HG02970 (cell line): ENCODE measurements around the gene ACACA.
A peak's percentile ranks its signal among the peaks of the same experiment; 100 is the strongest.
"Not testable (repeated sequence)": the region's sequence is repeated elsewhere in the genome, so short reads cannot be mapped to it uniquely, and the experiment has no call there.

Source experiments
- ATAC-seq: cut with Tn5 transposase; IDR thresholded peaks from one replicate; pipeline ENCODE4 v1.9.1; 2021; ENCODE audit warnings: mild to moderate bottlenecking, moderate library complexity, moderate number of reproducible peaks; ENCODE audit not compliant: unreplicated experiment, low FRiP score

Gene ACACA

DNA sequence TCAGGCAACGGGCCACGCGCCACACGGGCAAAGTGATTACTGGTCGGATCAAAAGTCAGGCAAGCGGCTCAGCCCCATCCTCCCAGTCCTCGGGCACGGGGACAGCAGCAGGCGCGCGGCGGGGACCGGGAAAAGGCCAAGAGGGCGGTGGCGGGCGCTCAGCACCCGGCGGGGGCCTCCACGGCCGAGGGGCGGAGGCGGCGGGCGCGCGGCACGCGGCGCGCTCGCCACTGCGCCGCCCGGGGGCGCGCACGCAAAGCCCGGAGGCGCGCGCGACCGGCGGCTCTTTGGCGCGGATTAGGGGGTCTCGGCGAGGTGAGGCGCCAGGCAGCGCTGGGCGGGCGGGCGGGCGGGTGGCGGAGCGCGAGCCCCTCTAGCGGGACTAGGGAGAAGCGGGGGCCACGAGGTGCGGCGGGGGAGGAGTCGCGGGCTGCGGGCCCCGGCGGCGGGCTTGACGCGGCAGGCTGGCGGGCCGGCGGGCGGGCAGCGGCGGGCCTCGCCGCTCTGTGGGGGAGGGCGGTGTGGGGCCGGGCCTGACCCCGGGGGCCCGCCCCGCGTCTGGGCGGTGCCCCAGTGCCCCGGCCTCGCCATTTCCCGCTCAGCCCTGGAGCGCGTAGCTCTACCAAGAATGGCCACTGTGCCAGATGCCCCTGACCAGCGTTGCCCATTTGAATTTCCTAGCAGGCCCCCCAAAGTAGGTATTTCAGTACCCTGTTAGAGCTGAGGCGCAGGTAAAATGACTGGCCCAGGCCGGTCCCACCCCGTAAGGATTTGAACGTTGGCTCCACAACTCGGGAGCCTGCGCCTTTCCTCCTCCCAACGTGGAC is at the start of gene ACACA, which contains the start of gene TADA2A:
ACACA (minus strand) TSS at position 202 of the 827 bp plus-strand sequence. CDS start 537 bp downstream, outside the sequence.
TADA2A (plus strand) TSS at position 252 of the 827 bp plus-strand sequence. CDS start 4,480 bp downstream, outside the sequence.
- peak; percentile 72 for ATAC-seq

DNA sequence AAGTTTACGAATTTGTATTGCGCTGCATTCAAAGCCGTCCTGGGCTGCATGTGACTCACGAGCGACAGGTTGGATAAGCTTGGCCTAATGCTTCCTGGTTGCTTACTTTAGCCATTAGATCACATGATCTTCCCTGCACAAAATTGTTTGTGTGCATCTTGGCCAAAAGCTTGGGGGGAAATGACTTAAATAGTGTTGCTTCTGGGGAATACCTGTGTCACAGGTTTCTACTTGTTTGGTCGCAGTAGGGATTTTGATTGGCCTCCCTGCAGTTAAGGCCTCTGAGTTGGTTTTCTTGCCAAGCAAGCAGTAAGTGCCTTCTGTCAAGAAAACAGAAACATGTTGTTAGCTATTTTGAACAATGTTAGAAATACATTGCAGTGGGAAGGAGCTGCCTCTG is 43.5 kb upstream of the ACACA start:
- no peak for ATAC-seq

DNA sequence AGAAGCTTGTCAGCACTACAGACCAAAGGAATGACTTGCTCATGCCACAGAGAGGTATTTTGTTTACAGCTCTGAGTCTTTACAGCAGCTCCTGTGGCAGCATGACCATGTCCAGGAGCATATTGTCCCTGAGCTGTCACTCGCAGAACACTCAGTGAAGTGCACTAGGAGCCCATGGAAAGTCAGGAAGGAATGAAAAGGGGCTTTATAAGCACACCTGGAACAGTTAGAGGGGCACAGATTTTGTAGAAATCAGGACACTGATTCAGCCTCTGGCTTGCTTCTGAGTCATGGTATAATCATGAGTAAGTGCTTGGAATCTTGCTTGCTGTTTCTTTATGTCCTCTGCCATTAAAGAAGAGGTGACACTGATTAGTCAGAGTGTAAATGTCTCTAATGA is 41.0 kb upstream of the ACACA start:
- no peak for ATAC-seq

DNA sequence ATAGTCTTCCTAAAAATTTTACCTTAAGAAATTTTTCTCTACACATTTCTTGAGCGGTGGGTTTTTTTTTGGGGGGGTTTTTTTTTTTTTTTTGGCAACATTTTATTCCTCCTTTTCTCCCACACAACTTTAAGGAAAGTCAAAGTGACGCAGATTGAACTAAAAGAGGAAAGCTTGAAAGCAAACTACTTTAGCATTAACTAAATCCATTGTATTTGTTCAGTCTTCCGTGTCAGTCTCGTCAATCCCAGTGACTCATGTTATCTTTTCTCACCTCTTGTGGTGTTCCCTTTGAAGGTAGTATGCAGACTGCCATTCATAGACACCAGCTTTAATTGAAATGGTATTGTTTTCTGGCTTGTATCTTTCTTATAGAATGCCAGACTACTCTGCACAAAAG is 39.4 kb upstream of the ACACA start:
- no peak for ATAC-seq

DNA sequence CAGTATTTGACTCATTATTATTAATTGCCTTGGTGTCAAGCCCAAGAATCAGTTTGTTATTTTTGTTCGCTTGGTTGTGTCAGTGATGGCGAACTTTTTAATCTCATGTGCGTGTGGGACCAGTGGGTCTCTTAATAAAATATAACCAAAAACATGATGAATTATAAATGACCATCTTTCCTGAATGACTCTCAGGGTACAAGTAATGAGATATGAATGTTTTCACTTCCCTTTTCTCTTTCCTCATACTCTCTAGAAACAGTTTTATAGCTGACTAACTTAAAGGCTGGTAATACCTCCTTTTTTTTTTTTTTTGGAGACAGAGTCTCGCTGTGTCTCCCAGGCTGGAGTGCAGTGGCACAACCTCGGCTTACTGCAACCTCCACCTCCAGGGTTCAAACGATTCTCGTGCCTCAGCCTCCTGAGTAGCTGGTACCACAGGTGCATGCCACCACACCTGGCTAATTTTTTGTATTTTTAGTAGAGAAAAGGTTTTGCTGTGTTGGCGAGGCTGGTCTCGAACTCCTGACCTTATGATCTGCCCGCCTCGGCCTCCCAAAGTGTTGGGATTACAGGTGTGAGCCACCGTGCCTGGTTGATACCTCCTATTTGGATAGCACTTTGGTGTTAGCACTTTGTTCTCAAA is 34.9 kb upstream of the ACACA start:
- not testable (repeated sequence) for ATAC-seq

DNA sequence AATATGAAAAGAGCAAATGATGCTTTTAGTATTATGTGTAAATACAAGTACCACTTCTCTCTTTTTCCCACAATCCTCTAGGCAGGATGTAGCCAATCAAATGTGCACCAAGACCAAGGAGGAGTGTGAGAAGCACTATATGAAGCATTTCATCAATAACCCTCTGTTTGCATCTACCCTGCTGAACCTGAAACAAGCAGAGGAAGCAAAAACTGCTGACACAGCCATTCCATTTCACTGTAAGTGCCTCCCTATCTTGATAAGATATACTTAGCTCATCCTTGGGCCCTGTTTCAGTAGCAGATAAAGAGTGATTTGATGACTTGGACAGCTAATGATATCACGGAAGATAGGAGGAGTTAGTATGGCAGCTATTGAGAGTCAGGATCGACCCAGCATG is 33.8 kb upstream of the ACACA start:
- no peak for ATAC-seq

DNA sequence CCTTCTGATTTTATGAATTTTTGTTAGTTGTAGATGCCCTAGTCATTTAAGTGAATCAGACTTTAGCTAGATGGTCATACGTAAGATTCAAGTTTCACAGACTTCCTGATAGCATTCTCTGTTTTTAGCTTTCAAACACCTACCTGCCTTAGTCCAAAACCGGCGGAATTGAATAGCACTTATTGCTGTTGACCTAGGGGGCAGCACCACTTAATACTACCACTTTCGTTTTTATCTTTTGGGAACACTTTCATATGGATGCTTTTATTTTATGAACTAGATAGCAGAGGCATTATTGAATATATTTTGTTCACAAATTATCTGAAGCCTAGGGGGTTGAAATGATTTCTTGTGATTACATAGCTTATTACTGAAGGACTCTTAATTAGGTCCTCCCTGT is 31.5 kb upstream of the ACACA start:
- no peak for ATAC-seq

DNA sequence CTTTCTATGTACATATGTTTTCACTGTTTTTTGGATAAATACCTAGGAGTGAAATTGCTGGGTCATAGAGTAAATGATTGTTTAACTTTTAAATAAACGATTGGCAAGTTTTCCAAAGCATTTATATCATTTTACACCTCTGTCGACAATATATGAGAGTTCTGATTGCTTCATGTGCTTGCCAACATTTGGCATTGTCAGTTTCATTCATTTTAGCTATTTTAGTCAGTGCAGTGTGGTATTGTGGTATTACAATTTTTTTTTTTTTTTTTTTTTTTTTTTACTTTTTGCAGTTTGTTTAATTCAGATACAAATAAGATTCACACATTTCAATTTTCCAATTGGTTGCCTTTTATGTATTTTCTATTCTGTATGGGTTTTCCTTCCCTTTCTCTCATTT is 26.0 kb upstream of the ACACA start:
- no peak for ATAC-seq

DNA sequence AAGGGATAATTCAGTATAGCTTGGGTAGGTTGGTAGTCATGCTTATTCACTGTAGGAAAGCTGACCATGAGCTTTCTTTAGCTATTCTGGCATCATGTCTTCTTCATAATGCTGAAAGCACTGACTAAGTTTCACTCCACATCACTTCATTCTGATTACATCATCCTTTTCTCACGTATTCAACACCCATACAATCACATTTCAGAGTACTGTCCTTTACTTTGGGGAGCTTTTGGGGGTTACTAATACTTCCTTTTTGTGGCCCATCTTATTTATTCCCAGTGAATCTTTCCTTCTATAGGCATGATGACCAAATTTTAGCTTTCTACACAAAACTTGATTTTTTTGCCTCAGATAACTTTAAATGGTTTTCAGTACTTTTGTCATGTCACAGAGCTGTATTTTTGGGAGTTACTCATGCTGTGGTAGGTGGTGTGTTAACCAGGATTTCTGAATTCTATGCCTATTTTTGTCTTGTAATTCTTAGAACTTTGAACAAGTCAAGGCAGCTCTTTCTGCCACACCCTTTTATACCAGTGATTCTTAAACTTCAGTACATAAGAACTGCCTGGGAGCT is 23.5 kb upstream of the ACACA start:
- ATAC-seq = no peak

DNA sequence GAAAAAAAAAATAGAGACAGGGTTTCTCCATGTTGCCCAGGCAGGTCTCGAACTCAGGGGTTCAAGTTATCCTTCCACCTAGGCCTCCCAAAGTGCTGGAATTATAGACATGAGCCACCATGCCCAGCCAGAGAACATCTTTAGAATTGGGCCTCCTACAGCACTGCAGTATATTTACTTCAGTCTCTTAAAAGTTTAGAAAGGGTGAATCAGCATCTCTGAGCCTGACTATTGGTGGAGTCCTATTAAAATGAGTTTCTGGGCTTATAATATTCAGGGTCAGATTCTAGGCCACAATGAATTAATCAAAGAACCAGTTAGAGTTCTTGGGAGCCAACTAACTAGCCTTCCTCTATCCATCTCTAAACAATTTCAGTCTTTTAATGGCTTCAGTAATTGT is 22.8 kb upstream of the ACACA start:
- no peak for ATAC-seq

DNA sequence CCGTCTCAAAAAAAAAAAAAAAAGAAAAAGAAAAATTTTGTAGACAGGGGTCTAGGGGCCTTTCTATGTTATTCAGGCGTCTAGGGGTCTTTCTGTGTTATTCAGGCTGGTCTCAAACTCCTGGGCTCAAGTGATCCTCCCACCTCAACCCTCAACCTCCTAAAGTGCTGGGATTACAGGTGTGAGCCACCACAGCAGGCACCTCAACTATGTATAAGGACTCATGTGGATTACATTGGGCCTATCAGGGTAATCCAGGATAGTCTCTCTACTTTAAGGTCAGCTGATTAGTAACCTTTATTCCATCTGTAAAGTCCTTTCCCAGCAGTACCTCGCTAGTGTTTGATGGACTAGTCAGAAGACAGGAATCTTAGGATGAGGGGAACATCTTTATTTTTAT is 22.4 kb upstream of the ACACA start:
- no peak for ATAC-seq

DNA sequence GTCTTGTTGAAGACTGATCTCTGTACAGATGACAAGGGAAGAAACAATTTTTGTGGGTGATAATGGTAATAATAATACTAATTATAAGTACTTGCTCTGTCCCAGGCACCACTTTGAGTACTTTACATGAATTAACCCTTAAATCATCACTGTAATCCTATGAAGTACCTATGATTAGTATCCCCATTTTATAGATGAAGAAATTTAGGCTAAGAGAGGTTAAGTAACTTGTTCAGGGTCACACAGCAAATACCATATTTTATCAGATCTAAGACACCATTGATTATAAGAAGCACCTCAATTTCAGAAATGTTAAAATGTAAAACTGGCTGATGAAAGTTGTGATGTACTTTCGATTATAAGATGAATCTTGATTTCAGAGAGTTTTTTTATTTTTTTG is 18.6 kb upstream of the ACACA start:
- no peak for ATAC-seq

DNA sequence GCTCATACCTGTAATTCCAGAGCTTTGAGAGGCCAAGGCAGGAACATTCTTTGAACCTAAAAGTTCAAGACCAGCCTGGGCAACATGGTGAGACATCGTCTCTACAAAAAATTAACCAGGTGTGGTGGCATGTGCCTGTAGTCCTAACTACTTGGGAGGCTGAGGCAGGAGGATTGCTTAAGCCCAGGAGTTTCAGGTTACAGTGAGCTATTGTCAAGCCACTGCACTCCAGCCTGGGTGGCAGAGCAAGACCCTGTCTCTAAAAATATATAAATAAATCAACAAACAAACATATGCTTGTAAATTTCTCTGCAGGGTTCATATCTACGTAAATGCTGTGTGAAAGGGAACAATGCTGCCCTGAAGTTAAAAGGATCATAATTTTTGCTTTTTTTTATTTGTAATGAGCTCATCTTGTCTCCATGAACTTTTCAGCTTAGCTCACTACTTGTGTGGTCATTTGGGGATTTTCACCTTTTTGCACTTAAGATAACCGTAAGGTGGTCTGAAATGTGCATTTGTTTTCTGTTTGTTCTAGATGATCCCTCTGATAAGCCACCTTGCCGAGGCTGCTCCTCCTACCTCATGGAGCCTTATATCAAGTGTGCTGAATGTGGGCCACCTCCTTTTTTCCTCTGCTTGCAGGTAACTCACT is 16.5 kb upstream of the ACACA start:
- ATAC-seq = no peak

DNA sequence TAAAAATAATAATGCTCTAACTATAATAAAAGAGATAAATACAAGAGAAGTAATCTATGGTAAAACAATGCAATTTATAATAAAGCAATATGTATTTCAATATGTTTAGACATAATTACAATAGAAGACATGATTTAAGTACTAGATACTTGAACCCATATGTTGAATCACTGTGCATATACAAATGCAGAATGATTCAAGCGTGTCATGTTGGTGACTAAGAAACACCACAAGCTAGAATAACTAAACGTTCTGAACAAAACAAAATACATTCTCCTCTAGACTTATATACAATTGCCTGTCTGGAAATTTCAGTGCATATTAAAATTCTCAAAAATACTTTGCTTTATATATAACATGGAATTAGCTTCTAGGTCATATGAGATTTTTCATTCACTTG is 11.2 kb upstream of the ACACA start:
- no peak for ATAC-seq

DNA sequence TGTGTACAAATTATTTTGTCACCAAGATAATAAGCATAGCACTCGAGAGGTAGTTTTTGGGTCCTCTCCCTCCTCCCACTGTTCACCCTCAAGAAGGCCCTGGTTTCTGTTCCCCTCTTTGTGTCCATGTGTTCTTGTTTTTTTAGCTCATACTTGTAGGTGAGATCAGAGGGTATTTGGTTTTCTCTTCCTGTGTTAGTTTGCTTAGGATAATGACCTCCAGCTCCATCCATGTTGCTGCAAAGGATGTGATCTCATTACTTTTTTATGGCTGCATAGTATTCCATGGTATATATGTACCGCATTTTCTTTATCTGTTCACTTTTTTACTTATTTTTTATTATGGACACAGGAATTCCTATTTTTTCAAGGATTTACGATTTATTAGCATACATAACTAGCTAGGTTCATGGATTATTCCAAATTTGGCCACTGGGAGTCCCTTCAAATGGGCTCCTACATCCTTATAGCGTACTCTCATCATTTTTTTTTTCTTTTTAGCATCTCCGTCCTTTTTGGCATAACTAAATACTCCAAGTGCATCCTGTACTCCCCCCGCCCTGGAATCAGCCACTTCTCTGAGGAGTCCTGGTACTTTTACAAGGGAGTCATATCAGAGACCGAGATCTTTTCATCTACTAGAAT is 7.4 kb upstream of the ACACA start:
- no peak for ATAC-seq

DNA sequence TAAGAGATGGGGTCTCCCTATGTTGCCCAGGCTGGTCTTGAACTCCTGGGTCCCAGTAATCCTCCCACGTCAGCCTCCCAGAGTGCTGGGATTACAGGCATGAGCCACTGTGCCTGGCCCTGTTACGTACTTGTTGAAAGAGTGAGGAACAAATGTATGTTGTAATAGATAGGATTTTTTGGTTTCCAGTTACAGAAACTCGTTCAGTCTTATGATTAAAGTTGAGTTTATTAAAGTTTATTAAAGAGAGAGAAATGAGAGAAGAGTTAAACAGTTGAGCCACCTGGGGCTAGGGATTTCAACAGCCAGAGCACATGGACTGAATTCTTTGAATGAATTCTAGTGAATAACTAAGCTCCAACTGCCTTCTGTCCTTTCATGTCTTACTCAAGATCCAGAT is 3.7 kb upstream of the ACACA start:
- no peak for ATAC-seq

DNA sequence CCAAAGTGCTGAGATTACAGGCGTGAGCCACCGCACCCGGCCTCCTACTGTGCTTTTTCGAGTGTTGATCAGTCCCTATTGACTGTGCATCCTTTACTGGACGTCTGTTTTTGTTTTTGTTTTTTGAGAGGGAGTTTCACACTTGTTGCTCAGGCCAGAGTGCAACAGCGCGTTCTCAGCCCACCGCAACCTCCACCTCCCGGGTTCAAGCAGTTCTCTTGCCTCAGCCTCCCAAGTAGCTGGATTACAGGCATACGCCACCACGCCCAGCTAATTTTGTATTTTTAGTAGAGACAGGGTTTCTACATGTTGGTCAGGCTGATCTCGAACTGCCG is 1.5 kb upstream of the ACACA start:
- not testable (repeated sequence) for ATAC-seq

DNA sequence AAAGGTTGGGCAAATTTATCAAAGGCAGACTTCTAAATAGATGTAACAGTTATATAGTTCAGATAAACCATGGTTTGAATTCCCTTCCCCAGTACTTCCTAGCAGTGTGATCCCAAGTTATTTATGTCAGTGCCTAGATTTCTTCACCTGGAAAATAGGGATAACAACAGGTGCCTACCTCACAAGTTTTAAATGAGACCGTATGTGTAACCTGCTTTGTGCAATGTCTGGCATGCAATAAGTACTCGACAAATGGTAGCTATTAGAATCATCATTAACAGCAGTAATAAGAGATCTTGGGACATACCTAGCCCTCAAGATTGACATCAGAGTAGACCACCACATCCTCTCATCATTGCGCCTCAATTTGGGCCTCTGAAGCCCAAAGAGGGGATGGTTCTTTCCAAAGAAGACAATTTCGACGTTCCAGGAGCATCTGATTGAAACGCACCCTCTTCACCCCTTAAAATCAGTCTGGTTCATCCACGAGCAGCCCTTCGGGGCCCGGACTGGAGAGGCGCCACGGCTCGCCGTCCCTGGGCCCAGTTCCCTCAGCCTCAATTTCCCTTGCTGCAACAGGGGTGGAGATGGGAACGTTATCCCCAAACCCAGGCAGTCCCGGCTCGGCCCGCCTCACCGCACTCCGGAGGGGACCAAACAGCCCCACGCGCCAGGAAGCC is 541 bp downstream of the ACACA start:
- ATAC-seq = peak; percentile 42

DNA sequence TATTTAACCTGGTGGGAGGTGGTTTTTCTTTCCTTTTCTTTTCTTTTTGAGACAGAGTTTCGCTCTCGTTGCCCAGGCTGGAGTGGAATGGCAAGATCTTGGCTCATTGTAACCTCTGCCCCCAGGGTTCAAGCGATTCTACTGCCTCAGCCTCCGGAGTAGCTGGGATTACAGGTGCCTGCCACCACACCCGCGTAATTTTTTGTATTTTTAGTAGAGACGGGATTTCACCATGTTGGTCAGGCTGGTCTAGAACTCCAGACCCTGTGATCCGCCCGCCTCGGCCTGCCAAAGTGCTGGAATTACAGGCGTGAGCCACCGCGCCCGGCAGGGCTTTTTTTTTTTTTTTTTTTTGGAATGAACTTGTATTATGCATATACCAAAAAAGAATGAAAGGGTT is 1.1 kb downstream of the ACACA start:
- not testable (repeated sequence) for ATAC-seq

DNA sequence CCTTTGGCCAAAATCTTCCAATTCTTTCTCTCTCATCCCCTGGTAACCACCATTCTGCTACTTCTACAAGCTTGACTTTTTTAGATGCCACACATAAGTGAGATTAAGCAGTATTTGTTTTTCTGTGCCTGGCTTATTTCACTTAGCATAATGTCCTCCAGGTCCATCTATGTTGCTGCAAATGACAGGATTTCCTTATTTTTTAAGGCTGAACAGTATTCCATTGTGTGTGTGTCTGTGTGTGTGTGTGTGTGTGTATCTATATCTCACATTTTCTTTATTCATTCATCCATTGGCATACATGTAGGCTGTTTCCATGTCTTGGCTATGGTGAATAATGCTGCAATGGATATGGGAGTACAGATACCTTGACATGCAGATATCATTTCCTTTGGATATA is 6.1 kb downstream of the ACACA start:
- ATAC-seq = no peak
